GM21447 (cell line): ENCODE measurements around the gene POU6F2.

Experiments used
- ATAC-seq: cut with Tn5 transposase; IDR thresholded peaks from one replicate; pipeline ENCODE4 v1.9.1; 2021; ENCODE audit not compliant: unreplicated experiment

The POU6F2 gene

GRCh38 chr7:39125846-39126245, 148.1 kb downstream of the POU6F2 start:
- ATAC-seq = no peak

- ATAC-seq = no peak
Observed at GRCh38 chr7:39127058-39127457, 149.3 kb downstream of the POU6F2 start.

- no peak for ATAC-seq
Observed at GRCh38 chr7:39128287-39128843, 150.7 kb downstream of the POU6F2 start.

- ATAC-seq = no peak
Observed at GRCh38 chr7:39130274-39130673, 152.6 kb downstream of the POU6F2 start.

GRCh38 chr7:39130857-39131526, 153.3 kb downstream of the POU6F2 start:
- ATAC-seq = no peak

- no peak for ATAC-seq
Observed at GRCh38 chr7:39132306-39132705, 154.6 kb downstream of the POU6F2 start.

- ATAC-seq = no peak
Observed at GRCh38 chr7:39133088-39133487, 155.4 kb downstream of the POU6F2 start.

GRCh38 chr7:39137480-39137879, 159.8 kb downstream of the POU6F2 start:
- ATAC-seq = no peak

GRCh38 chr7:39142750-39143149, 165.0 kb downstream of the POU6F2 start:
- ATAC-seq = no peak

GRCh38 chr7:39144420-39144819, 166.7 kb downstream of the POU6F2 start:
- no peak for ATAC-seq

GRCh38 chr7:39145283-39145682, 167.6 kb downstream of the POU6F2 start:
- no peak for ATAC-seq

- ATAC-seq = no peak
Observed at GRCh38 chr7:39145935-39146334, 168.2 kb downstream of the POU6F2 start.

- no peak for ATAC-seq
Observed at GRCh38 chr7:39152701-39153100, 175.0 kb downstream of the POU6F2 start.

GRCh38 chr7:39153113-39153512, 175.4 kb downstream of the POU6F2 start:
- no peak for ATAC-seq

- ATAC-seq = no peak
Observed at GRCh38 chr7:39153647-39154046, 175.9 kb downstream of the POU6F2 start.

- ATAC-seq = no peak
Observed at GRCh38 chr7:39154815-39155214, 177.1 kb downstream of the POU6F2 start.

GRCh38 chr7:39158367-39158766, 180.7 kb downstream of the POU6F2 start:
- ATAC-seq = no peak

- ATAC-seq = no peak
Observed at GRCh38 chr7:39161903-39162302, 184.2 kb downstream of the POU6F2 start.

GRCh38 chr7:39164887-39165286, 187.2 kb downstream of the POU6F2 start:
- no peak for ATAC-seq

GRCh38 chr7:39168403-39169098, 190.8 kb downstream of the POU6F2 start:
- ATAC-seq = no peak

- no peak for ATAC-seq
Observed at GRCh38 chr7:39172137-39172536, 194.4 kb downstream of the POU6F2 start.

GRCh38 chr7:39181398-39181797, 203.7 kb downstream of the POU6F2 start:
- ATAC-seq = no peak
